ENCODE results near the gene FAM124B. TPM values are rescaled to one million over a fixed set of nuclear protein-coding genes. Genes with fewer than 3 reads are reported as not detected.

The FAM124B gene
- total RNA-seq, 1 experiment from 2014 or later, result 0.83 TPM

DNA sequence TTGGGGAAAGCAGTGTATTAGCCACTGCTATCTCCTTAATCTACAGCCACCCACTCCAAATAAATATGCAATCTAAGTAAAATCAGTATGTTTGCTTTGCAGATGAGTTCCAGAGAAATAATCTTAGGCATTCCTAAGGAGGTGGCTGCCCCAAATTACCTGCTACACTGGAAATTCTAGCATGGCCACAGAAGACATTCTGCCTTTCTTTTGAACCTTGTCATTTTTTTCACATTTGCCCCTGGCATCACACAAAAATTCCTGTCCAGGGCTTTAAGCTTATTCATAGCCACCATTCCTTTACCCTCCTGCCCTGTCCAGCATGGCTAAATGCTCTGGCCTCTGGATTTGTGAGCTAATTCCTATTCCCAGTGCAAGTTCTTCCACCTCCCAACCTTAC is 36.8 kb upstream of the FAM124B start:
- Mint-ChIP-seq H3K27me3 (ENCODE audit: low read depth) (no peaks in the 10 kb centered on the region), H3K27ac (peak overlapping the region in 1 of 3 experiments; percentile 16; a peak in 1 of 7 replicates)
- H3K4me1 ChIP-seq (ENCODE audit: insufficient read depth, low read length), result no peaks in the 10 kb centered on the region; the same call in 1 of the 2 replicates

More for the DNA sequence above, 36.8 kb upstream of the FAM124B start:
- no peaks in the 10 kb centered on the region for H3K9me3 ChIP-seq (ENCODE audit: control insufficient read depth, low read depth, low read length)
- H3K4me2 ChIP-seq (ENCODE audit: insufficient read depth, insufficient read length, low read length), result no peak overlapping the region
- H3K9ac ChIP-seq (ENCODE audit: extremely low read depth, insufficient read length, low read length), result no peak overlapping the region
- H3K79me2 ChIP-seq (ENCODE audit: insufficient read depth, low read length), result no peaks in the 10 kb centered on the region
- peaks cover 13 to 18% of the 10 kb centered on the region in 2 experiments for H3K9me3 Mint-ChIP-seq
- H3K23me2 ChIP-seq (ENCODE audit: insufficient read length, low read depth, low read length, poor library complexity, severe bottlenecking), result no peaks in the 10 kb centered on the region
- H3K36me3 Mint-ChIP-seq (ENCODE audit: insufficient read depth in 1 of 3, low read depth in 3 of 3), result peaks cover 0 to 35% (median 2%) of the 10 kb centered on the region in 3 experiments; a peak in 4 of 7 replicates
- no peak overlapping the region for H2BK15ac ChIP-seq (ENCODE audit: low read depth, low read length)
- H2BK120ac ChIP-seq (ENCODE audit: low read depth, low read length, poor library complexity, severe bottlenecking), result no peak overlapping the region
- no peak overlapping the region for H4K8ac ChIP-seq (replicated peaks; ENCODE audit: insufficient read length, low read depth, low read length)
- H3K79me1 ChIP-seq (ENCODE audit: insufficient read depth, low read depth, low read length, poor library complexity, severe bottlenecking), result no peaks in the 10 kb centered on the region
- H4K91ac ChIP-seq (ENCODE audit: insufficient read length, low read depth, low read length), result no peak overlapping the region
- H3K4me3 Mint-ChIP-seq, result no peak overlapping the region
- no peaks in the 10 kb centered on the region for H3K27me3 ChIP-seq (ENCODE audit: insufficient read depth, low read length)
- H3K27ac ChIP-seq (ENCODE audit: insufficient read length, low read depth, low read length), result no peak overlapping the region
- H2BK12ac ChIP-seq (ENCODE audit: insufficient read length, low read depth, low read length), result no peak overlapping the region
- H2AK5ac ChIP-seq (ENCODE audit: insufficient read length, low read length), result no peak overlapping the region
- H3T11ph ChIP-seq (ENCODE audit: low read length), result no peak overlapping the region
- H3K4ac ChIP-seq (ENCODE audit: low read depth, low read length), result no peak overlapping the region
- H3K56ac ChIP-seq (ENCODE audit: insufficient read length, low read depth, low read length), result no peak overlapping the region
- no peak overlapping the region for H2BK20ac ChIP-seq (ENCODE audit: low read depth, low read length, poor library complexity, severe bottlenecking)
- no peaks in the 10 kb centered on the region for H4K20me1 ChIP-seq (ENCODE audit: control insufficient read depth, insufficient read depth, insufficient read length)
- no peak overlapping the region for H3K18ac ChIP-seq (ENCODE audit: insufficient read length, low read depth, low read length)
- TF ChIP-seq, protein P1, sequence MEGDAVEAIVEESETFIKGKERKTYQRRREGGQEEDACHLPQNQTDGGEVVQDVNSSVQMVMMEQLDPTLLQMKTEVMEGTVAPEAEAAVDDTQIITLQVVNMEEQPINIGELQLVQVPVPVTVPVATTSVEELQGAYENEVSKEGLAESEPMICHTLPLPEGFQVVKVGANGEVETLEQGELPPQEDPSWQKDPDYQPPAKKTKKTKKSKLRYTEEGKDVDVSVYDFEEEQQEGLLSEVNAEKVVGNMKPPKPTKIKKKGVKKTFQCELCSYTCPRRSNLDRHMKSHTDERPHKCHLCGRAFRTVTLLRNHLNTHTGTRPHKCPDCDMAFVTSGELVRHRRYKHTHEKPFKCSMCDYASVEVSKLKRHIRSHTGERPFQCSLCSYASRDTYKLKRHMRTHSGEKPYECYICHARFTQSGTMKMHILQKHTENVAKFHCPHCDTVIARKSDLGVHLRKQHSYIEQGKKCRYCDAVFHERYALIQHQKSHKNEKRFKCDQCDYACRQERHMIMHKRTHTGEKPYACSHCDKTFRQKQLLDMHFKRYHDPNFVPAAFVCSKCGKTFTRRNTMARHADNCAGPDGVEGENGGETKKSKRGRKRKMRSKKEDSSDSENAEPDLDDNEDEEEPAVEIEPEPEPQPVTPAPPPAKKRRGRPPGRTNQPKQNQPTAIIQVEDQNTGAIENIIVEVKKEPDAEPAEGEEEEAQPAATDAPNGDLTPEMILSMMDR (conservative IDR thresholded peaks at IDR 0.05), result no peak
- H2AFZ ChIP-seq (ENCODE audit: low read length), result no peak overlapping the region
- H2BK5ac ChIP-seq (ENCODE audit: insufficient read length, low read length), result no peak overlapping the region
- no peak for DNase-seq
- no peak overlapping the region for H3K23ac ChIP-seq (ENCODE audit: insufficient read length, low read depth, low read length)
- H4K5ac ChIP-seq (ENCODE audit: insufficient read length, low read depth, low read length), result no peak overlapping the region
- H3K4me1 Mint-ChIP-seq, result peaks cover 14 to 17% of the 10 kb centered on the region in 2 experiments
- no peak overlapping the region for H3K14ac ChIP-seq (ENCODE audit: insufficient read depth, low read length)
